Smooth muscle cell of the pulmonary artery (primary cell): Measurements from ENCODE around the gene ZNF503. TPM values are rescaled to one million over a fixed set of nuclear protein-coding genes. Genes with fewer than 3 reads are reported as not detected.

Source experiments
- total RNA-seq: library from RNA; depleted of rRNA; stranded (reverse); fragments of >200 nt; gene quantifications from 2 replicates; pipeline ENCODE4 v1.2.3, GENCODE V29; 2014

ZNF503 gene, protein sequence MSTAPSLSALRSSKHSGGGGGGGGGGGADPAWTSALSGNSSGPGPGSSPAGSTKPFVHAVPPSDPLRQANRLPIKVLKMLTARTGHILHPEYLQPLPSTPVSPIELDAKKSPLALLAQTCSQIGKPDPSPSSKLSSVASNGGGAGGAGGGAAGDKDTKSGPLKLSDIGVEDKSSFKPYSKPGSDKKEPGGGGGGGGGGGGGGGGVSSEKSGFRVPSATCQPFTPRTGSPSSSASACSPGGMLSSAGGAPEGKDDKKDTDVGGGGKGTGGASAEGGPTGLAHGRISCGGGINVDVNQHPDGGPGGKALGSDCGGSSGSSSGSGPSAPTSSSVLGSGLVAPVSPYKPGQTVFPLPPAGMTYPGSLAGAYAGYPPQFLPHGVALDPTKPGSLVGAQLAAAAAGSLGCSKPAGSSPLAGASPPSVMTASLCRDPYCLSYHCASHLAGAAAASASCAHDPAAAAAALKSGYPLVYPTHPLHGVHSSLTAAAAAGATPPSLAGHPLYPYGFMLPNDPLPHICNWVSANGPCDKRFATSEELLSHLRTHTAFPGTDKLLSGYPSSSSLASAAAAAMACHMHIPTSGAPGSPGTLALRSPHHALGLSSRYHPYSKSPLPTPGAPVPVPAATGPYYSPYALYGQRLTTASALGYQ
- total RNA-seq: 12.8 and 19.7 TPM in 2 replicates

GRCh38 chr10:75401569-75402485 is at the start of gene ZNF503:
Gene ZNF503 (minus strand): TSS chr10:75401764. CDS start chr10:75401419, 345 bp downstream.

GRCh38 chr10:75431180-75432111 is 29.9 kb upstream of the ZNF503 start, which contains the start of gene LRMDA:
Gene LRMDA (plus strand): TSS chr10:75431624.

Other genes starting within 250 kb of the ZNF503 start
- gene VDAC2, start 191.0 kb downstream of the ZNF503 start, total RNA-seq: 145 and 170 TPM in 2 replicates
- 3.7 and 4.3 TPM in 2 replicates for gene COMTD1, start 165.8 kb downstream of the ZNF503 start, total RNA-seq
- gene LRMDA, start 29.9 kb upstream of the ZNF503 start, total RNA-seq: 1.0 and 2.5 TPM in 2 replicates